ENCODE measurements around the gene NCOA5.

Gene NCOA5

DNA sequence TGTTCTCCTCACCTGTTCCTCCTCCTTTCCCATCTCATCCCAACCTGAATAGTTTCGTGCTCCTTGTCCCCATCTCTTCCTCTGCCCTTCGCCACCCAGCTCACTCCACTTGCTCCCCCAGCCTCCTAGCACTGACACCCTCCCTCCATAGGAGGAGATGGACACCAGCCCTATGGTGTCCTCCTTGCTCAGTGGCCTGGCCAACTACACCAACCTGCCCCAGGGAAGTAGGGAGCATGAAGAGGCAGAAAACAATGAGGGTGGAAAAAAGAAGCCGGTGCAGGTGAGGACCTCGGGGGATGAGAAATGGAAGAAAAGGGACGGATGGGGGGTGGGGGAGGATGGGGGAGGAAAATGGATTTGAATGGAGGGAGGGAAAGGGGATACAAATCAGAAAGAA is 54.5 kb downstream of the NCOA5 start:
- no peak for DNase-seq (ENCODE audit: low spot score)
- TF ChIP-seq, protein P1, sequence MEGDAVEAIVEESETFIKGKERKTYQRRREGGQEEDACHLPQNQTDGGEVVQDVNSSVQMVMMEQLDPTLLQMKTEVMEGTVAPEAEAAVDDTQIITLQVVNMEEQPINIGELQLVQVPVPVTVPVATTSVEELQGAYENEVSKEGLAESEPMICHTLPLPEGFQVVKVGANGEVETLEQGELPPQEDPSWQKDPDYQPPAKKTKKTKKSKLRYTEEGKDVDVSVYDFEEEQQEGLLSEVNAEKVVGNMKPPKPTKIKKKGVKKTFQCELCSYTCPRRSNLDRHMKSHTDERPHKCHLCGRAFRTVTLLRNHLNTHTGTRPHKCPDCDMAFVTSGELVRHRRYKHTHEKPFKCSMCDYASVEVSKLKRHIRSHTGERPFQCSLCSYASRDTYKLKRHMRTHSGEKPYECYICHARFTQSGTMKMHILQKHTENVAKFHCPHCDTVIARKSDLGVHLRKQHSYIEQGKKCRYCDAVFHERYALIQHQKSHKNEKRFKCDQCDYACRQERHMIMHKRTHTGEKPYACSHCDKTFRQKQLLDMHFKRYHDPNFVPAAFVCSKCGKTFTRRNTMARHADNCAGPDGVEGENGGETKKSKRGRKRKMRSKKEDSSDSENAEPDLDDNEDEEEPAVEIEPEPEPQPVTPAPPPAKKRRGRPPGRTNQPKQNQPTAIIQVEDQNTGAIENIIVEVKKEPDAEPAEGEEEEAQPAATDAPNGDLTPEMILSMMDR (IDR thresholded peaks at IDR 0.05; ENCODE audit: extremely low read depth, missing control alignments): no peak

GRCh38 chr20:46034039-46034438 is 55.7 kb downstream of the NCOA5 start:
- TF ChIP-seq, protein P1 (IDR thresholded peaks at IDR 0.05; ENCODE audit: extremely low read depth, missing control alignments): no peak
- DNase-seq (ENCODE audit: low spot score): no peak

GRCh38 chr20:46031701-46032254 is 58.0 kb downstream of the NCOA5 start:
- peak; percentile 30 for DNase-seq (ENCODE audit: low spot score)
- TF ChIP-seq, protein P1 (IDR thresholded peaks at IDR 0.05; ENCODE audit: extremely low read depth, missing control alignments): no peak

DNA sequence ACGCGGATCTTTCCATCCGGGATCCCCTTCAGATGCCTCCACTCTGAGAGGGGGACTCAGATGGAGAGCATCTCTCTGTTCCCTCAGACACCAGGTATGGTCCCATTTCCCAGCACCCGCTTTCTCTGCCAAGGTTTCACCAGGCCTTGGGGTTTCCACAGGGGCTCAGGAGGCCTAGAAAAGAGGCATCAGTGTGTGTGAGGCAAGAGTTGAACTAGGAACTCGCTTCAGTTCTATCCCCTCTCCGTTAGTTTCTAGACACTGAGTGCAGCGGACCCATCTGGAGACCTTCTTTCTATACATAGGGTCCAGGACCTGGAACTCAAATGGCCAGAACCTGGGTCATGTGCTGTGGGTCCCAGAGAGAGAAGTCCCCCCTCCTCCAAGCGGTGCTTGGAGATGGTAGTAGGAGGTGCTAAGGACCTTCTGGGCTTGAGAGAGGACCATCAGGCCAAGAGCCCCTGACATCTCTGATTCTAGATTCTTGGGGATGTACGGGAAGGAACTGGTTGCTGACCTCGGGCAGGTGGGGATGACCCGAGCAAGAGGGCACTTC is 58.7 kb downstream of the NCOA5 start:
- DNase-seq (ENCODE audit: low spot score): peak; percentile 34
- TF ChIP-seq, protein P1 (IDR thresholded peaks at IDR 0.05; ENCODE audit: extremely low read depth, missing control alignments): no peak

GRCh38 chr20:46030284-46031013 is 59.3 kb downstream of the NCOA5 start:
- DNase-seq (ENCODE audit: low spot score): no peak
- TF ChIP-seq, protein P1 (IDR thresholded peaks at IDR 0.05; ENCODE audit: extremely low read depth, missing control alignments): no peak

DNA sequence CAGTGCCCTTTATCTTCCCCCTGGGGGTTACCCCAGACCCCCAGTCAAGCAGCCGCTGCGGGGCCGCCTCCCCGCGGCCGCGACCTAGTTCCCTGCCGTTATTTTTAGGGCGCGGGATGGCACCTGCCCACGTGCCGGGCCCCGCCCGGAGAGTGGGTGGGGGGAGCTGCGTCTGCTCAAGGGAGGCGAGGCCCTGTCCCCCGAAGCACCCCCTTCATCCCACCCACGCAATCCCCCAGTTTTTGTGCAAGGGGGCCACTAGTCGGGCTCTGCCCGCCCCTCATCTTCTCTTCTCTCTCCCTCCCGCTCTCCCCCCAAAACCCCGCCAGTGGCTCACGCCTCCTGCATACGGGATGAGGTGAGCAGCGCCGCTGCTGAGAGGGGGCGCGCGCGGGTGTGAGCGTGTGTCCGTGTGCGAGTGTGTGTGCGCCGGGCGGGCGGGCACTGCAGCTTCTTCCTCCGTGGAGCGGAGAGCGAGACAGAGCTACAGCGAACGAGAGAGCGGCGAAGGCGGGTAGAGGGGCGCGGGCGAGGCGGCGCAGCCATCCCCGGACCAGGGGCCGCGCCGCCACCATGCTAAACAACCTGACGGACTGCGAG is 60.9 kb downstream of the NCOA5 start, which contains the start of gene SLC12A5:
TSS of gene SLC12A5 (plus strand) at position 444 of the 600 bp plus-strand sequence. CDS start at position 574, 130 bp downstream.
- DNase-seq (ENCODE audit: low spot score): no peak
- TF ChIP-seq, protein P1 (IDR thresholded peaks at IDR 0.05; ENCODE audit: extremely low read depth, missing control alignments): no peak

DNA sequence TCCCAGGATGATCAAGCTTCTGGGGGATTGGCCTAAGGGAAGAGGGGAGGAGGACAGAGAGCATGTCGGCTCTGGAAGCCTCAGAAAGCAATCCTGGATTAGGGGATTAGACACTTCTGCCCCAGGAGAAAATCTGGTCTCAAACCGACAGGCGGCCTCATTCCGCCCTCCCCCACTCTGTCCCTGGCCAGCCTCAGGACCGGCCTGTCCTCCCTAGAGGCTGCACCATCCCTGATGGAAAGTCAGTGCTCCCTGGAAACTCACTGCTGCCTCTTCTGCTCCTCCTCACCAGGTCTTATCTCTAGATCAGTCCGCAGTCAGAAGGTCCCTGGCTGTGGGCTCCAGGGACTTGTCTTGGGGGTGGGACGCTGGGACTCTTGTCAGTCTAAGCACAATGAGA is 61.7 kb downstream of the NCOA5 start:
- TF ChIP-seq, protein P1 (IDR thresholded peaks at IDR 0.05; ENCODE audit: extremely low read depth, missing control alignments): no peak
- no peak for DNase-seq (ENCODE audit: low spot score)
